ENCODE data around the gene CASP14. TPM values are rescaled to one million over a fixed set of nuclear protein-coding genes. Genes with fewer than 3 reads are reported as not detected.
"Not testable (repeated sequence)": the region's sequence is repeated elsewhere in the genome, so short reads cannot be mapped to it uniquely, and the experiment has no call there.

CASP14 gene
- total RNA-seq, 2 experiments from 2014 or later = not detected

DNA sequence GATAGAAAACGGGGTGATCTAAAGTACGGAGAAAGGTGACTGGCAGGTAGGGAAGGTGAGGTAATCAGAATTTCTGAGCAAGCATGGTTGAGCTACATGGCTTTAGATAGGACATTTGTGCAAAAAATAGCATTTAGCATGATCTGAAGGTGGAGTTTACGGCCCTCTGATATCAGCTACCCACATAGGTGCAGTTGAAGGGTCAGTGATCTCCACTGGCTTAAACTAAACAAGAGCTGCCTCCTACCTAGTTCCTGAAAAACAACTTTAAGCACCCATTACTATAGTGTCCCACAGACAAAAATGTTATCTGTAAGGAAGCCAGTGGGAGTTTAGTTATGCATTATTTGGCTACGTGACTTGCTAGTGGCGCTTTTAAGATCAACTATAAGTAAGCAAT is 1.2 kb upstream of the CASP14 start:
- H3K9me3 ChIP-seq (ENCODE audit: low read length) = no peaks in the 10 kb centered on the region
- TF ChIP-seq, protein P1, sequence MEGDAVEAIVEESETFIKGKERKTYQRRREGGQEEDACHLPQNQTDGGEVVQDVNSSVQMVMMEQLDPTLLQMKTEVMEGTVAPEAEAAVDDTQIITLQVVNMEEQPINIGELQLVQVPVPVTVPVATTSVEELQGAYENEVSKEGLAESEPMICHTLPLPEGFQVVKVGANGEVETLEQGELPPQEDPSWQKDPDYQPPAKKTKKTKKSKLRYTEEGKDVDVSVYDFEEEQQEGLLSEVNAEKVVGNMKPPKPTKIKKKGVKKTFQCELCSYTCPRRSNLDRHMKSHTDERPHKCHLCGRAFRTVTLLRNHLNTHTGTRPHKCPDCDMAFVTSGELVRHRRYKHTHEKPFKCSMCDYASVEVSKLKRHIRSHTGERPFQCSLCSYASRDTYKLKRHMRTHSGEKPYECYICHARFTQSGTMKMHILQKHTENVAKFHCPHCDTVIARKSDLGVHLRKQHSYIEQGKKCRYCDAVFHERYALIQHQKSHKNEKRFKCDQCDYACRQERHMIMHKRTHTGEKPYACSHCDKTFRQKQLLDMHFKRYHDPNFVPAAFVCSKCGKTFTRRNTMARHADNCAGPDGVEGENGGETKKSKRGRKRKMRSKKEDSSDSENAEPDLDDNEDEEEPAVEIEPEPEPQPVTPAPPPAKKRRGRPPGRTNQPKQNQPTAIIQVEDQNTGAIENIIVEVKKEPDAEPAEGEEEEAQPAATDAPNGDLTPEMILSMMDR (conservative IDR thresholded peaks at IDR 0.05; ENCODE audit: low read length) = no peak
- no peak for TF ChIP-seq EZH2phosphoT487 (IDR thresholded peaks at IDR 0.05; ENCODE audit: borderline replicate concordance, low read depth, low read length)
- no peaks in the 10 kb centered on the region for H3K9me2 ChIP-seq (ENCODE audit: insufficient read depth, low read length)
- H3K36me3 ChIP-seq (ENCODE audit: insufficient read depth, low read length) = no peaks in the 10 kb centered on the region
- no TSS peak for BruUV-seq (replicated peaks)
- CTCF ChIA-PET (ENCODE audit: unreplicated experiment) = no interaction called here
- H3K4me3 ChIP-seq (ENCODE audit: low read depth, low read length, poor library complexity, severe bottlenecking) = no peak overlapping the region
- DNase-seq (ENCODE audit: low spot score) = no peak
- H3K27ac ChIP-seq (ENCODE audit: low read depth, low read length, poor library complexity, severe bottlenecking) = no peak overlapping the region
- POLR2A ChIA-PET = no interaction called here
- H3K4me1 ChIP-seq (ENCODE audit: insufficient read depth, low read length, poor library complexity, severe bottlenecking) = no peaks in the 10 kb centered on the region
- H4K20me1 ChIP-seq (ENCODE audit: insufficient read depth, low read length) = no peaks in the 10 kb centered on the region
- no peak overlapping the region for H2AFZ ChIP-seq (ENCODE audit: low read length)
- no peaks in the 10 kb centered on the region for H3K79me2 ChIP-seq (ENCODE audit: insufficient read depth, low read depth, low read length)
- intact Hi-C loops (cut with micrococcal nuclease; ENCODE audit: unreplicated experiment) = no loop called here
- no peak overlapping the region for H3K4me2 ChIP-seq (ENCODE audit: low read length)

DNA sequence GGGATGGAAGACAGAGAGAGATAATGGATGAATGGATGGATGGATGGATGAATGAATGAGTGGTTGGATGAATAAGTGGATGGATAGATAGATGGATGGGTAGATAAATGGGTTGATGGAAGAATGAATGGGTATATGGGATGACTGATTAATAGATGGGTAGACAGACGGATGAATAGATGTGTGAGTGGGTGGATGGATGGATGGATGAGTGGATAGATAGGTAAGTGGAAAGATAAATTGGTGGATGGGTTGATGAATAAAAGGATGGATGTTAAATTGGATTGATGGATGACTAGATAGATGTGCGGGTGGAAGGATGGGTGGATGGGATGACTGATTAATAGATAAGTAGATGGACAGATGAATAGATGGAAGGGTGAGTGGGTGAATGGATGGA is 1.4 kb downstream of the CASP14 start:
- no peak overlapping the region for H2AFZ ChIP-seq (ENCODE audit: low read length)
- H3K4me2 ChIP-seq (ENCODE audit: low read length) = no peak overlapping the region
- no peaks in the 10 kb centered on the region for H3K79me2 ChIP-seq (ENCODE audit: insufficient read depth, low read depth, low read length)
- H3K36me3 ChIP-seq (ENCODE audit: insufficient read depth, low read length) = no peaks in the 10 kb centered on the region
- no peak overlapping the region for H3K4me3 ChIP-seq (ENCODE audit: low read depth, low read length, poor library complexity, severe bottlenecking)
- H3K9me2 ChIP-seq (ENCODE audit: insufficient read depth, low read length) = no peaks in the 10 kb centered on the region
- no peaks in the 10 kb centered on the region for H3K9me3 ChIP-seq (ENCODE audit: low read length)
- H4K20me1 ChIP-seq (ENCODE audit: insufficient read depth, low read length) = no peaks in the 10 kb centered on the region
- DNase-seq (ENCODE audit: low spot score) = no peak
- CTCF ChIA-PET (ENCODE audit: unreplicated experiment) = no interaction called here
- intact Hi-C loops (cut with micrococcal nuclease; ENCODE audit: unreplicated experiment) = no loop called here
- no TSS peak for BruUV-seq (replicated peaks)
- H3K4me1 ChIP-seq (ENCODE audit: insufficient read depth, low read length, poor library complexity, severe bottlenecking) = no peaks in the 10 kb centered on the region
- POLR2A ChIA-PET = no interaction called here
- H3K27ac ChIP-seq (ENCODE audit: low read depth, low read length, poor library complexity, severe bottlenecking) = no peak overlapping the region
- TF ChIP-seq EZH2phosphoT487 (IDR thresholded peaks at IDR 0.05; ENCODE audit: borderline replicate concordance, low read depth, low read length) = no peak
- TF ChIP-seq, protein P1 (conservative IDR thresholded peaks at IDR 0.05; ENCODE audit: low read length) = no peak

DNA sequence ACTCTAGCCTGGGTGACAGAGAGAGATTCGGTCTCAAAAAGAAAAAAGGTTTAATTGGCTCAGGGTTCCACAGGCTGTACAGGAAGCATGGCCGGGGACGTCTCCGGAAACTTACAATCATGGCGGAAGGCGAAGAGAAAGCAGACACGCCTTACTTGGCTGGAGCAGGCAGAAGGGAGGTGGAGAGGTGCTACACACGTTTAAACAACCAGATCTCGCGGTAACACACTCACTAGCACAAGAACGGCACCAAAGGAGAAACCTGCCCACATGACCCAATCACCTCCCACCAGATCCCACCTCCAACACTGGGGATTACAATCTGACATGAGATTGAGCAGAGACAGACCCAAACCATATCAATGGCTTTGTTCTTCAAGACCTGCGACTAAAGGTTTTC is 12.8 kb downstream of the CASP14 start:
- no peak overlapping the region for H2AFZ ChIP-seq (ENCODE audit: low read length)
- CTCF ChIA-PET (ENCODE audit: unreplicated experiment) = no interaction called here
- H3K9me3 ChIP-seq (ENCODE audit: low read length) = no peaks in the 10 kb centered on the region
- POLR2A ChIA-PET = no interaction called here
- TF ChIP-seq EZH2phosphoT487 (IDR thresholded peaks at IDR 0.05; ENCODE audit: borderline replicate concordance, low read depth, low read length) = no peak
- DNase-seq (ENCODE audit: low spot score) = no peak
- H3K79me2 ChIP-seq (ENCODE audit: insufficient read depth, low read depth, low read length) = no peaks in the 10 kb centered on the region
- no peaks in the 10 kb centered on the region for H4K20me1 ChIP-seq (ENCODE audit: insufficient read depth, low read length)
- no peak overlapping the region for H3K4me2 ChIP-seq (ENCODE audit: low read length)
- H3K4me3 ChIP-seq (ENCODE audit: low read depth, low read length, poor library complexity, severe bottlenecking) = no peak overlapping the region
- no peaks in the 10 kb centered on the region for H3K9me2 ChIP-seq (ENCODE audit: insufficient read depth, low read length)
- no peak overlapping the region for H3K27ac ChIP-seq (ENCODE audit: low read depth, low read length, poor library complexity, severe bottlenecking)
- BruUV-seq (replicated peaks) = no TSS peak
- intact Hi-C loops (cut with micrococcal nuclease; ENCODE audit: unreplicated experiment) = no loop called here
- H3K36me3 ChIP-seq (ENCODE audit: insufficient read depth, low read length) = no peaks in the 10 kb centered on the region
- H3K4me1 ChIP-seq (ENCODE audit: insufficient read depth, low read length, poor library complexity, severe bottlenecking) = no peaks in the 10 kb centered on the region

DNA sequence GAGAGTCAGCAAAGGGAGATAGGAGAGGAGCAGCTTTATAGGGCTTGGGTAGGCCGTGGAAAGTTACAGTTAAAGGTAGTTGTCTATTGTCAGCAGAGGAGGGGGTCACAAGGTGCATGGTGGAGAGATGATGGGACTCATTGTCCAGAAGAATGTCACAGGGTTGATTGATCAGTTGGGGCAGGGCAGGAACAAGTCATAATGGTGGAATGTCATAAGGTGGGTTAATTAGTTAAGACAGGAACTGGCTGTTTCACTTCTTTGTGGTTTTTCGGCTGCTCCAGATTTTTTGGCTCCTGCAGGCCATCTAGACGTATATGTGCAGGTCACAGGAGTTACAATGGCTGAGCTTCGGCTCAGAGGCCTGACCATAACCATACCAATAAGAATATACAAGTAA is 21.1 kb downstream of the CASP14 start:
- H3K27ac ChIP-seq (ENCODE audit: low read depth, low read length, poor library complexity, severe bottlenecking); H3K4me3 ChIP-seq (ENCODE audit: low read depth, low read length, poor library complexity, severe bottlenecking); H3K36me3 ChIP-seq (ENCODE audit: insufficient read depth, low read length); POLR2A ChIA-PET; H4K20me1 ChIP-seq (ENCODE audit: insufficient read depth, low read length); H2AFZ ChIP-seq (ENCODE audit: low read length); BruUV-seq (replicated peaks); CTCF ChIA-PET (ENCODE audit: unreplicated experiment); DNase-seq (ENCODE audit: low spot score); H3K9me3 ChIP-seq (ENCODE audit: low read length); H3K79me2 ChIP-seq (ENCODE audit: insufficient read depth, low read depth, low read length); H3K9me2 ChIP-seq (ENCODE audit: insufficient read depth, low read length); H3K4me2 ChIP-seq (ENCODE audit: low read length); intact Hi-C loops (cut with micrococcal nuclease; ENCODE audit: unreplicated experiment); H3K4me1 ChIP-seq (ENCODE audit: insufficient read depth, low read length, poor library complexity, severe bottlenecking): not testable (repeated sequence)

All from OCI-LY7 (cell line).